Astrocyte (in vitro differentiated cells and primary cell): Measurements from ENCODE around the gene L3MBTL2. TPM values are rescaled to one million over a fixed set of nuclear protein-coding genes. Genes with fewer than 3 reads are reported as not detected.
A peak's percentile ranks its signal among the peaks of the same experiment; 100 is the strongest.

Experiments used
- DNase-seq: peaks from one replicate; pipeline ENCODE4 v3.0.0-alpha.2; 2010; ENCODE audit warnings: low read depth
- FAIRE-seq: peaks from 2 replicates; lab custom pipeline; 2011; peaks lifted over from hg19 to GRCh38; lab: Jason Lieb, UNC
- H2AFZ ChIP-seq: 2 replicates; pipeline ENCODE4 v1.6.0; 2012; ENCODE audit warnings: low read depth, low read length, inconsistent platforms
- H3K27ac ChIP-seq: 2 replicates; pipeline ENCODE4 v1.5.1; 2011; ENCODE audit warnings: low read depth, low read length, inconsistent platforms
- H3K27me3 ChIP-seq: 2 replicates; pipeline ENCODE4 v1.6.0; 2011; ENCODE audit warnings: low read length, inconsistent platforms; ENCODE audit not compliant: insufficient read depth
- H3K36me3 ChIP-seq: 2 replicates; pipeline ENCODE4 v1.5.1; 2011; ENCODE audit warnings: low read length, inconsistent platforms; ENCODE audit not compliant: insufficient read depth
- H3K4me1 ChIP-seq: 2 replicates; pipeline ENCODE4 v1.5.1; 2011; ENCODE audit warnings: low read length, inconsistent platforms; ENCODE audit not compliant: insufficient read depth
- H3K4me2 ChIP-seq: 2 replicates; pipeline ENCODE4 v1.6.0; 2012; ENCODE audit warnings: low read length, inconsistent platforms
- H3K4me3 ChIP-seq: 2 replicates; pipeline ENCODE4 v1.5.1; 2011; ENCODE audit warnings: low read depth, mild to moderate bottlenecking, low read length, inconsistent platforms; ENCODE audit not compliant: insufficient read depth
- H3K79me2 ChIP-seq: 2 replicates; pipeline ENCODE4 v1.6.0; 2012; ENCODE audit warnings: mild to moderate bottlenecking, low read length, inconsistent platforms; ENCODE audit not compliant: insufficient read depth
- H3K9ac ChIP-seq: 2 replicates; pipeline ENCODE4 v1.6.0; 2012; ENCODE audit warnings: mild to moderate bottlenecking, low read length, inconsistent platforms
- H3K9me3 ChIP-seq: 2 replicates; pipeline ENCODE4 v1.5.1; 2012; ENCODE audit warnings: low read depth, mild to moderate bottlenecking, low read length, inconsistent platforms; ENCODE audit not compliant: insufficient read depth
- H4K20me1 ChIP-seq: 2 replicates; pipeline ENCODE4 v1.6.0; 2012; ENCODE audit warnings: low read length, inconsistent platforms; ENCODE audit not compliant: insufficient read depth
- H3K27ac Mint-ChIP-seq: one replicate; pipeline ENCODE4 v1.8.0; 2021; ENCODE audit warnings: mild to moderate bottlenecking, mixed read lengths; ENCODE audit not compliant: unreplicated experiment
- H3K27me3 Mint-ChIP-seq: one replicate; pipeline ENCODE4 v1.8.0; 2021; ENCODE audit warnings: low read depth, mixed read lengths; ENCODE audit not compliant: unreplicated experiment
- H3K36me3 Mint-ChIP-seq: one replicate; pipeline ENCODE4 v1.8.0; 2021; ENCODE audit warnings: low read depth, mixed read lengths; ENCODE audit not compliant: unreplicated experiment
- H3K4me1 Mint-ChIP-seq: one replicate; pipeline ENCODE4 v1.8.0; 2021; ENCODE audit warnings: low read depth, mixed read lengths; ENCODE audit not compliant: unreplicated experiment
- H3K4me3 Mint-ChIP-seq: one replicate; pipeline ENCODE4 v1.8.0; 2021; ENCODE audit warnings: mild to moderate bottlenecking, moderate library complexity, mixed read lengths; ENCODE audit not compliant: unreplicated experiment
- H3K9me3 Mint-ChIP-seq: one replicate; pipeline ENCODE4 v1.8.0; 2021; ENCODE audit warnings: mild to moderate bottlenecking, mixed read lengths; ENCODE audit not compliant: unreplicated experiment
- CTCF ChIP-seq: IDR thresholded peaks from 2 replicates; pipeline ENCODE4 v1.5.1; 2011; ENCODE audit warnings: low read depth, mild to moderate bottlenecking, inconsistent platforms, low read length, moderate library complexity; ENCODE audit not compliant: insufficient read depth
- EZH2 ChIP-seq: IDR thresholded peaks from 2 replicates; pipeline ENCODE4 v1.6.1; 2012; ENCODE audit warnings: mild to moderate bottlenecking, low read length, inconsistent platforms; ENCODE audit not compliant: insufficient read depth
- total RNA-seq: library from RNA; stranded (reverse); gene quantifications from 2 replicates; pipeline ENCODE4 v1.2.1, GENCODE V29; 2021

The L3MBTL2 gene
- total RNA-seq, 1 donor from 2014 or later = 20.6 TPM

GRCh38 chr22:41263704-41264103 lies 58.6 kb downstream of the L3MBTL2 start:
- H3K36me3 Mint-ChIP-seq = peaks cover 25% of the 10 kb centered on the region
- Histone ChIP-seq H3K27ac (no peak overlapping the region), H2AFZ (no peak overlapping the region), H3K4me2 (no peak overlapping the region), H4K20me1 (peaks cover 45% of the 10 kb centered on the region), H3K27me3 (no peaks in the 10 kb centered on the region), H3K9me3 (no peaks in the 10 kb centered on the region), H3K36me3 (peaks cover 61% of the 10 kb centered on the region), H3K9ac (no peak overlapping the region), H3K4me3 (no peak overlapping the region), H3K4me1 (no peaks in the 10 kb centered on the region), H3K79me2 (peaks cover 32% of the 10 kb centered on the region)
- H3K4me3 Mint-ChIP-seq = no peak overlapping the region
- no peaks in the 10 kb centered on the region for H3K27me3 Mint-ChIP-seq
- no peak for FAIRE-seq
- peaks cover 3% of the 10 kb centered on the region for H3K4me1 Mint-ChIP-seq
- no peak for TF ChIP-seq CTCF
- TF ChIP-seq EZH2 = no peak
- peak overlapping the region; percentile 66 for H3K27ac Mint-ChIP-seq
- DNase-seq = no peak
- H3K9me3 Mint-ChIP-seq = no peaks in the 10 kb centered on the region

GRCh38 chr22:41264408-41264941 lies 59.4 kb downstream of the L3MBTL2 start:
- DNase-seq (no peak), FAIRE-seq (no peak)
- no peaks in the 10 kb centered on the region for H3K9me3 Mint-ChIP-seq
- no peak overlapping the region for H3K4me3 ChIP-seq
- no peak overlapping the region for H2AFZ ChIP-seq
- no peak overlapping the region for H3K4me2 ChIP-seq
- H3K4me1 ChIP-seq = no peaks in the 10 kb centered on the region
- H3K4me3 Mint-ChIP-seq = no peak overlapping the region
- peak overlapping the region; percentile 58 for H3K27ac Mint-ChIP-seq
- no peaks in the 10 kb centered on the region for H3K9me3 ChIP-seq
- no peaks in the 10 kb centered on the region for H3K27me3 ChIP-seq
- no peaks in the 10 kb centered on the region for H3K27me3 Mint-ChIP-seq
- H3K36me3 ChIP-seq = peaks cover 63% of the 10 kb centered on the region
- H3K36me3 Mint-ChIP-seq = peaks cover 25% of the 10 kb centered on the region
- H3K9ac ChIP-seq = no peak overlapping the region
- H3K79me2 ChIP-seq = peaks cover 30% of the 10 kb centered on the region
- peaks cover 3% of the 10 kb centered on the region for H3K4me1 Mint-ChIP-seq
- no peak overlapping the region for H3K27ac ChIP-seq
- no peak for TF ChIP-seq EZH2
- TF ChIP-seq CTCF = no peak
- H4K20me1 ChIP-seq = peaks cover 49% of the 10 kb centered on the region

GRCh38 chr22:41267958-41268357 lies 62.8 kb downstream of the L3MBTL2 start:
- Histone ChIP-seq H3K27me3 (no peaks in the 10 kb centered on the region), H3K4me3 (no peak overlapping the region), H3K79me2 (peaks cover 24% of the 10 kb centered on the region), H3K9me3 (no peaks in the 10 kb centered on the region), H3K9ac (no peak overlapping the region), H3K4me1 (no peaks in the 10 kb centered on the region), H3K36me3 (peaks cover 52% of the 10 kb centered on the region), H4K20me1 (peaks cover 46% of the 10 kb centered on the region), H2AFZ (no peak overlapping the region), H3K27ac (no peak overlapping the region), H3K4me2 (no peak overlapping the region)
- Mint-ChIP-seq H3K36me3 (peaks cover 28% of the 10 kb centered on the region), H3K4me1 (peaks cover 3% of the 10 kb centered on the region), H3K27me3 (no peaks in the 10 kb centered on the region), H3K9me3 (no peaks in the 10 kb centered on the region), H3K4me3 (no peak overlapping the region), H3K27ac (no peak overlapping the region)
- DNase-seq (no peak), FAIRE-seq (no peak)
- TF ChIP-seq EZH2 = no peak
- no peak for TF ChIP-seq CTCF
